CD4-positive, CD25-positive, alpha-beta regulatory T cell (primary cell): ENCODE measurements around the gene SLC49A4. TPM values are rescaled to one million over a fixed set of nuclear protein-coding genes. Genes with fewer than 3 reads are reported as not detected.

ENCODE experiments used
- ATAC-seq, 2 donors: fragments of 150-1000 bp; cut with Tn5 transposase; one replicate each; pipeline ENCODE4 v1.10.0; 2021; ENCODE audit warnings: low read depth in 2 of 2, moderate number of reproducible peaks in 2 of 2, moderate library complexity in 1 of 2
- DNase-seq, 3 donors: peaks; one replicate each; pipeline versions ENCODE4 v3.0.0 to v3.0.0-alpha.2; 2012 to 2022; ENCODE audit warnings: mixed read lengths in 1 of 3
- H3K27ac ChIP-seq: one replicate; pipeline ENCODE4 v1.7.0; 2013; ENCODE audit warnings: mild to moderate bottlenecking, low read length; ENCODE audit not compliant: insufficient read depth, poor library complexity, severe bottlenecking
- H3K27me3 ChIP-seq: one replicate; pipeline ENCODE4 v1.7.0; 2013; ENCODE audit warnings: low read length; ENCODE audit not compliant: control insufficient read depth, insufficient read depth
- H3K36me3 ChIP-seq: one replicate; pipeline ENCODE4 v1.7.0; 2013; ENCODE audit warnings: mild to moderate bottlenecking, low read length, moderate library complexity; ENCODE audit not compliant: control insufficient read depth, insufficient read depth
- H3K4me1 ChIP-seq: 2 replicates; pipeline ENCODE4 v1.7.0; 2013; ENCODE audit warnings: mild to moderate bottlenecking, low read length; ENCODE audit not compliant: insufficient read depth, control insufficient read depth, poor library complexity, severe bottlenecking
- H3K4me3 ChIP-seq: one replicate; pipeline ENCODE4 v1.7.0; 2013; ENCODE audit warnings: low read depth, mild to moderate bottlenecking, low read length, moderate library complexity
- H3K9me3 ChIP-seq, 2 experiments: 1 replicate in 1 of 2; 2 replicates in 1 of 2; pipeline ENCODE4 v1.7.0; 2013; ENCODE audit warnings: low read length in 2 of 2, mild to moderate bottlenecking in 1 of 2, moderate library complexity in 1 of 2; ENCODE audit not compliant: control insufficient read depth in 2 of 2
- H3K27ac Mint-ChIP-seq, 3 donors: one replicate each; pipeline ENCODE4 v1.8.0; 2020 to 2022; ENCODE audit warnings: mild to moderate bottlenecking in 3 of 3, mixed read lengths in 3 of 3, moderate library complexity in 2 of 3
- H3K27me3 Mint-ChIP-seq: one replicate; pipeline ENCODE4 v1.8.0; 2022; ENCODE audit warnings: mild to moderate bottlenecking, mixed read lengths
- H3K36me3 Mint-ChIP-seq: one replicate; pipeline ENCODE4 v1.8.0; 2020; ENCODE audit warnings: mixed read lengths
- H3K4me1 Mint-ChIP-seq, 4 donors: one replicate each; pipeline ENCODE4 v1.8.0; 2020 to 2022; ENCODE audit warnings: mixed read lengths in 4 of 4, mild to moderate bottlenecking in 1 of 4
- H3K4me3 Mint-ChIP-seq, 4 donors: one replicate each; pipeline ENCODE4 v1.8.0; 2020 to 2022; ENCODE audit warnings: mild to moderate bottlenecking in 4 of 4, mixed read lengths in 4 of 4, moderate library complexity in 3 of 4
- H3K9me3 Mint-ChIP-seq, 7 donors: one replicate each; pipeline ENCODE4 v1.8.0; 2020 to 2022; ENCODE audit warnings: mixed read lengths in 7 of 7, mild to moderate bottlenecking in 3 of 7, moderate library complexity in 2 of 7
- polyA plus RNA-seq, 4 donors: library from polyadenylated mRNA; unstranded; fragments of 300-500 nt; fragmentation: Illumina TruSeq; gene quantifications; one replicate each; pipeline ENCODE4 v1.2.3, GENCODE V29; 2021
- total RNA-seq: library from RNA; stranded (reverse); gene quantifications from one replicate; pipeline ENCODE4 v1.2.3, GENCODE V29; 2022

The SLC49A4 gene
- total and polyA plus RNA-seq, 5 donors from 2014 or later, result 2.3 to 6.3 (median 3.3) TPM

DNA sequence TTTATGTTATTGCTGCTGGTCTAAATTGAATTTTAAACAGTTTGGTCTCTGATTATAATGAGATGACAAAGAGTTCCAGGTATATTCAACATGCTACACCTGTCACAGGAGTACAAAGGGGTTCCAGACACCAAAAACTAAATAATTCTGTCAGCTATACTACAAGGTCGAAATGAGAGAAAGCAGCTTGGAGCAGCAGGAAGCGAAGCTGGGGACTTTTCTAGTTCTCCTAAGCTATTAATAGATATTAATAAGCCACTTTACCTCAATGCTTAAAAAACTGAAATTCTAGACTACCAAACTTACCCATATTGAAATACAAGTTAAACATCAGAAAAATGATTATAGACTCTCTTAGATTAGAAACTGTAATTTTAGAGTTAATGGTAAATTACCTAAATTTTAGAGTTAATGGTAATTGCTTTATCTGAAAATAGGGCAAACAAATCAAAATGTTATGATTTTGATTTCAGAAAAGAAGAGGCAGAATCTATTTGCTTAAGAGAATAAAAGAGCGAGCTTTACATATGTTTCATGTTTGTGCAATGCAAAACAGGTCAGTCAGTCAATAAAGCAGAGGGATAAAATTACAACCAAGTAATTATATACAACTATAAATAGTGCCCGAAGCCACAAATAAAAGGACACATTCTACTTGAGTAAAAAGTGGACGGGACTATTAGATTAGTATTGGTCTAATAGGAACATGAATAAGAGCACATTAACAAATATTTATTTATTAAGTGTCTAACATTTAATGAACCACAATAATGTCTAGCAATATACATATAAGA, 18.0 kb upstream of the SLC49A4 start:
- Histone ChIP-seq H3K27me3 (no peaks in the 10 kb centered on the region), H3K4me1 (no peaks in the 10 kb centered on the region), H3K27ac (no peak overlapping the region), H3K36me3 (peaks cover 6% of the 10 kb centered on the region), H3K4me3 (no peak overlapping the region), H3K9me3 (no peaks in the 10 kb centered on the region)
- H3K9me3 Mint-ChIP-seq, result no peaks in the 10 kb centered on the region
- peaks cover 0 to 9% (median 2%) of the 10 kb centered on the region in 4 donors for H3K4me1 Mint-ChIP-seq
- ATAC-seq, result no peak
- H3K27ac Mint-ChIP-seq, result no peak overlapping the region
- H3K36me3 Mint-ChIP-seq, result peaks cover 12% of the 10 kb centered on the region
- H3K4me3 Mint-ChIP-seq, result no peak overlapping the region
- DNase-seq, result no peak
- H3K27me3 Mint-ChIP-seq, result no peaks in the 10 kb centered on the region

DNA sequence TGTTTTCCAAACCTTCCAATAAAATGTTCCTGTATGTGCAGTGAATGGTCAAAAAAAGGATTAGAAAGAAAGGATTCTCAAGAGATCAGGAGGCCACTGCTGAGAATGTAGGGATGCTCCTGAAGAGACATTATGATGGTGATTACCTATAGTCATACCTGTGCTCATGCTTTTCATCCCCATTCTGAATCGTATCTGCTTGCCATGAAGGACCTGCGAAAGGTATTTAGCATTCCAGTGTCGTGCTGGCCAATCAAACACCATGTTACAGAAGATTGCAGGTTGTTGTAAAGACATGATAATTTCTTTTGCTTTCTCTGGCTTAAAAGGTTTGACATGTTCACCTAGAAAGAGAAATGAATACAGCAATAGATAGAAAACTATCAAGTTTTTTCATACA, 17.3 kb upstream of the SLC49A4 start:
- H3K4me3 Mint-ChIP-seq, result no peak overlapping the region
- Histone ChIP-seq H3K9me3 (no peaks in the 10 kb centered on the region), H3K4me3 (no peak overlapping the region), H3K4me1 (no peaks in the 10 kb centered on the region), H3K36me3 (peaks cover 6% of the 10 kb centered on the region), H3K27ac (no peak overlapping the region), H3K27me3 (no peaks in the 10 kb centered on the region)
- DNase-seq (no peak), ATAC-seq (no peak)
- H3K27me3 Mint-ChIP-seq, result no peaks in the 10 kb centered on the region
- no peaks in the 10 kb centered on the region for H3K9me3 Mint-ChIP-seq
- H3K27ac Mint-ChIP-seq, result no peak overlapping the region
- H3K4me1 Mint-ChIP-seq, result peaks cover 0 to 9% (median 2%) of the 10 kb centered on the region in 4 donors
- peaks cover 12% of the 10 kb centered on the region for H3K36me3 Mint-ChIP-seq

DNA sequence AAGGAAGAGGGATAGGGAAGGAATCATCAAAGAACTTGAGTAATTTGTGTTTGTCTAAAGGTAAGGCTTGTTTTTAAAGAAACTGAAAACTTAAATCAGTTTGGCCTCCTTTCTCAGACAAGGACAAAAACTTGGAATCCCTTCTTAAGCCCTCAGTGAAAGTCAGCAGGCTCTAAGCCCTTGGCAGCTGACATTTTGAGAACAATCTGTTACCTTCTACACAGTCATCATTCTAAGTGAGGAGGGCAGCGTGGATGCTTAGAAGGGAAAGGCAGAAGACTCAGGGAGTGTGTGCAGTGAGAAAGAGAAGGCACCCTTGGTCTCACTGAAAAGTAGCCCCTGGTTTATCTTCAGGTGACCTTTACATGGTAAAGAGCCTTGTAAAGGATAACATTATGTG, 12.1 kb upstream of the SLC49A4 start:
- DNase-seq (no peak), ATAC-seq (no peak)
- peaks cover 19% of the 10 kb centered on the region for H3K36me3 Mint-ChIP-seq
- peak overlapping the region in 1 of 3 donors; percentile 84 for H3K27ac Mint-ChIP-seq
- H3K4me1 Mint-ChIP-seq, result peaks cover 4 to 33% (median 23%) of the 10 kb centered on the region in 4 donors
- no peaks in the 10 kb centered on the region for H3K9me3 Mint-ChIP-seq
- Histone ChIP-seq H3K27ac (no peak overlapping the region), H3K4me3 (no peak overlapping the region), H3K4me1 (peaks cover 17% of the 10 kb centered on the region), H3K27me3 (no peaks in the 10 kb centered on the region), H3K36me3 (peaks cover 20% of the 10 kb centered on the region), H3K9me3 (no peaks in the 10 kb centered on the region)
- H3K27me3 Mint-ChIP-seq, result no peaks in the 10 kb centered on the region
- no peak overlapping the region for H3K4me3 Mint-ChIP-seq

DNA sequence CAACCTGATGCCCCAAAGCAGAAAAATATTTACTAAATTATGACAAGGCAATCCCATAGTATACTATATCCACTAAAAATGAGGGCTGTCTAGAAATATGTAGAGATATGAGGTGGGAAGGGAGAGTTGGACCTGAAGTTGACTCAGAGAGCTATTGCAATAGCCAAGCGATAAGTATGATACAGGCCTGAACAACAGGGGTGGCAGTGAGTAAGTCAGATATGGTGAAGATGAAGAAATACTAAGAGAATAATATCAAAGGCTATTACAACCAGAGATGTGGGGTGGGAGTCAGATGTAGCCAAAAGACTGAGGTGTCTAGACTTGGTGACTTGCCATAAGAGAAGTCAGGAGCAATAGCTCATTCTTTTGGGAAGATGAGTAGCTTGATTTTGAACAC, 10.4 kb upstream of the SLC49A4 start:
- Histone ChIP-seq H3K9me3 (no peaks in the 10 kb centered on the region), H3K36me3 (peaks cover 20% of the 10 kb centered on the region), H3K4me1 (peaks cover 26% of the 10 kb centered on the region), H3K4me3 (no peak overlapping the region), H3K27me3 (no peaks in the 10 kb centered on the region), H3K27ac (no peak overlapping the region)
- H3K4me3 Mint-ChIP-seq, result peak overlapping the region in 1 of 4 donors; percentile 8
- no peak for ATAC-seq
- H3K27me3 Mint-ChIP-seq, result no peaks in the 10 kb centered on the region
- H3K4me1 Mint-ChIP-seq, result peaks cover 14 to 47% (median 33%) of the 10 kb centered on the region in 4 donors
- peaks cover 19% of the 10 kb centered on the region for H3K36me3 Mint-ChIP-seq
- no peak overlapping the region for H3K27ac Mint-ChIP-seq
- no peak for DNase-seq
- H3K9me3 Mint-ChIP-seq, result no peaks in the 10 kb centered on the region

DNA sequence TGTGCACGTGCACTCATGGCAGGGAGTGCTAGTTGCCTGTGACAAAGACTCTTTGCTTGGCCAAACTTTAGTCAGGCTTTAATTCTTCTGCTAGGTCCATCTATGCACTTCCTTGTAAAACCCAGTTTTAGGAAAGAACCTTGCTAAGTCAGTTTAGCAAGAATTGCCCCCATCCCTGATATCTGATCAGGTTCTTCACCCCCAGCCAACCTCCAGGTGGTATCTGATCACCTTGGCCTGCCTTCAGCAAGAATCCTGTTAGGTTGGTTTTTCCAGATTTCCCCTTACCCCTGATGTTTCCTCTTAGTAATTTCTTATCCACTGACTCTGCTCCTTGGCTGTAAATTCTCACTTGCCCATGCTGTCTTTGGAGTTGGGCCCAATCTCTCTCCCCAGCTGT, 9.6 kb upstream of the SLC49A4 start:
- H3K36me3 ChIP-seq, result peaks cover 20% of the 10 kb centered on the region
- H3K9me3 ChIP-seq, result no peaks in the 10 kb centered on the region
- no peaks in the 10 kb centered on the region for H3K27me3 ChIP-seq
- no peaks in the 10 kb centered on the region for H3K9me3 Mint-ChIP-seq
- ATAC-seq (no peak), DNase-seq (no peak)
- no peak overlapping the region for H3K27ac Mint-ChIP-seq
- H3K27me3 Mint-ChIP-seq, result no peaks in the 10 kb centered on the region
- H3K27ac ChIP-seq, result no peak overlapping the region
- H3K4me1 ChIP-seq, result peaks cover 30% of the 10 kb centered on the region
- peaks cover 14 to 47% (median 33%) of the 10 kb centered on the region in 4 donors for H3K4me1 Mint-ChIP-seq
- H3K4me3 ChIP-seq, result no peak overlapping the region
- H3K4me3 Mint-ChIP-seq, result no peak overlapping the region
- peaks cover 19% of the 10 kb centered on the region for H3K36me3 Mint-ChIP-seq

DNA sequence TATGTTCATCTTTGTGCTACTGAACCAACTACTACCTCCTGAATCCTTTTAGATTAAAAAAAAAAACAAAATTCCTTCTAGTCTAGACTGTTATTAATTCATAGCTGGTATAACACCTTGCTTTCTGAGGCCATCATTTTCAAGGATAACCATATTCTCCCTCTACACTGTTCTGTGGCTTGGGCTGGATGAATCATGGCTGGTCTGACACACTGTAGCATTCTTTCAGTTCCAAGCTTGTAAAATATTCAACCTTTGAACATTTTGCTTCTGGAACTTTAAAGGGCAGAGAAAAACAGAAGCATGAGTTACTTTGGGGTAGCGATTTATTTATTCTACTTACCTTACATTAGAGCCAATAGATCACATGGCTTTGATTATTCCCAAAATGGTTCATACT, 8.8 kb upstream of the SLC49A4 start:
- H3K9me3 ChIP-seq, result no peaks in the 10 kb centered on the region
- peak overlapping the region in 2 of 3 donors; percentile 28 to 65 for H3K27ac Mint-ChIP-seq
- H3K27me3 Mint-ChIP-seq, result no peaks in the 10 kb centered on the region
- H3K27ac ChIP-seq, result no peak overlapping the region
- H3K4me3 ChIP-seq, result no peak overlapping the region
- H3K4me1 Mint-ChIP-seq, result peaks cover 14 to 47% (median 33%) of the 10 kb centered on the region in 4 donors
- no peaks in the 10 kb centered on the region for H3K9me3 Mint-ChIP-seq
- peaks cover 19% of the 10 kb centered on the region for H3K36me3 Mint-ChIP-seq
- peaks cover 36% of the 10 kb centered on the region for H3K4me1 ChIP-seq
- ATAC-seq (no peak), DNase-seq (no peak)
- H3K27me3 ChIP-seq, result no peaks in the 10 kb centered on the region
- H3K4me3 Mint-ChIP-seq, result peak overlapping the region in 1 of 4 donors; percentile 51
- H3K36me3 ChIP-seq, result peaks cover 20% of the 10 kb centered on the region

DNA sequence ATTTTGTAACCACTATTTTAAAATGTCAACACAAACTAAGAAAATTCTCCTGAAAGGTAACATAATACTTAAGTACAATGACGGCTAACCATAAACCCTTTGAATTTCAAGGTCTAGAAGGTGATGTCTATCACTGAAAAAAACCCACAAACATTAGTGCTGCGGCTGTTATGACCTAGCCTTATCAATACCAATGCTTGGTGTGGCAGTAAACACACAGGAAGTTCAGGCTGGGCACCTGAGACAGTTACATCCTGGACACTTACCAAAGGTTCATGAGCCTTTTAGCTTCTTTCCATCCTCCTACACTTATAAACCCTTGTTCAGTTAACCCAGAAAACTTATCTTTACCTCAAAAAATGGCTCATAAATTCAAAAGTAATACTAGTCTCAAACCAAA, 7.0 kb upstream of the SLC49A4 start:
- no peaks in the 10 kb centered on the region for H3K27me3 Mint-ChIP-seq
- H3K4me3 Mint-ChIP-seq, result peak overlapping the region in 3 of 4 donors; percentile 22 to 44 (median 27)
- peaks cover 16 to 47% (median 32%) of the 10 kb centered on the region in 4 donors for H3K4me1 Mint-ChIP-seq
- Histone ChIP-seq H3K4me1 (peaks cover 50% of the 10 kb centered on the region), H3K9me3 (no peaks in the 10 kb centered on the region), H3K27me3 (no peaks in the 10 kb centered on the region), H3K27ac (no peak overlapping the region), H3K4me3 (peak overlapping the region; percentile 37), H3K36me3 (peaks cover 17% of the 10 kb centered on the region)
- ATAC-seq (peak in 1 of 2 donors; percentile 51), DNase-seq (peak in 2 of 3 donors; percentile 12 to 47)
- H3K36me3 Mint-ChIP-seq, result peaks cover 14% of the 10 kb centered on the region
- H3K9me3 Mint-ChIP-seq, result no peaks in the 10 kb centered on the region
- H3K27ac Mint-ChIP-seq, result peak overlapping the region in 2 of 3 donors; percentile 22 to 49
